NCI-H748 (cell line): ENCODE results near the gene MAPT.
"Not testable (repeated sequence)": the region's sequence is repeated elsewhere in the genome, so short reads cannot be mapped to it uniquely, and the experiment has no call there.

Experiments
- DNase-seq: peaks from one replicate; lab custom pipeline; 2025; ENCODE audit not compliant: unreplicated experiment; lab: John Stamatoyannopoulos, UW

The MAPT gene

DNA sequence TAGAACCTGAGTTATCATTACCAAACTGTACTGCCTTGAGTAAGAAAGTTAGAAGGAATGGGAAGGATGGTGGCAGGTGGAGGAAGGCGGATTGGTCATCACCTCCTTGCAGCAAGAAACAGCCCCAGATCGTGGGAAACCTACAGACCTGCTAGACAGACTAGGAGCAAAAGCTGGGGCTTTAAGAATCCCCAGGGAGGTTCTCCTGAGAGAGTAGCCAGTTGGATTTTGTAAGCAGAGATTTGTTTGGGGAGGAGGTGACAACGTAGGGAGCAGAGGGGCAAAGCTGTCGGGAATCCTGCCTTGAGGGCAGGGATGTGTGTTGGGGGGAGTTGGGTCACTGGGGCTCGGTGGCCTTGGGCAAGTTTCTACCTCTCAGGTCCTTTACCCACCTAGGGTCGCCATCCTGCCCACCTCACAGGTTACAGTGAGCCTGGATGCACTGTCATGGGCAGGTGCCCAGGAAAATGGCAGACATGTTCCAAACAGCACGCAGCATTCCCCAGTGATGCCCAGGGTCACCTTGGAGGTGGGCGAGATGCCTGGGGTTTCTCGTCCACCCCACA is 55.5 kb downstream of the MAPT start:
- no peak for DNase-seq

DNA sequence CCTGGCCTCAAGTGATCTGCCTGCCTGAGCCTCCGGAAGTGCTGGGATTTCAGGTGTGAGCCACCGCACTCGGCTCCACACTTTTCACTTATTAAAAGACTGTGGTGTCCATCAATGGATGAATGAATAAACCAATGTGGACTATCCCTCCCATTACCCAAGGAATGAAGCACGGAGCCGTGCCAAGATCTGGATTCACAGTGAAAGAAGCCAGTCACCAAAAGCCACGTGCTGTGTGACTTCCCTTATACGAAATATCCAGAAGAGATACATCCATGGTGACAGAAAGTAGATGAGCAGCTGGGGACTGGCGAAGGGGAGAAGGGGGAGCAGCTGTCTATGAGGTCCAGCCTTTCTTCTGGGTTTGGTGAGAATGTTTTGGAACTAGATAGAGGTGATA is 56.5 kb downstream of the MAPT start:
- DNase-seq, result no peak

DNA sequence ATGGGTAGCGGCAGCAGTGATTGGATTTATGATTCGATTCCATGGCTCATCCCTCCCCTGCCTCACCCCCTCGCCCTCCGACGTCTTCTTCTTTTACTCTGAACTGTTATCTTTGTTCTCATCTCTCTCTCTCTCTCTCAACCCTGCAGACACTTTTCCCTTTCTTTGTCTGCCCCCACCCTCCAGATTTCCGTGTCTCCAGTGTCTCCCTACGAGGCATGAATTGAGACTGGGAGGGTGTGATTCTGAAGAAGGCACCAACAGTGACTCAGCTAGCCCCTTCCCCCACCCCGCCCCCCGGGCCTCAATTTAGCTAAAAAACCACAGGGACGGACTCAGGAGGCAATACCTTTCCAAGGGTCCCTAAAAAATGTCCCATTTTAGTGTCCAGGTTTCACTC is 57.0 kb downstream of the MAPT start:
- no peak for DNase-seq

DNA sequence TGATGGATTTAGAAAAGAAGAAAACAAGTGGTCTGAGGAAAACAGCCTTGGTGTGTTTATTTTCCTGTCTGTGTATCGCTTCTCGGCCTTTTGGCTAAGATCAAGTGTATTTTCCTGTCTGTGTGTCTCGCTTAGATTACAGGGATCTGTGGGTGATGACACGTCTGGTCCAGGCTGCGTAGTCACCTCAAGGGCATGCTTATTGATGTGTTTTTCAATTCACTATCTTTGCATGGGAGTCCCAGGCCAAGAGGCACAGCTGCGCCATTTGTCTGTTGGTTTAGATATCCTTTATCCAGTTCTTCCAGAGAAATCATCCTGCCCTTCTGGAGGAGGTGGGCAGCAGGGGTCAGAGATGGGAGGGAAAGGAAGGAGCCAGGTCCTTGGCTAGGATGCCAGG is 57.6 kb downstream of the MAPT start:
- DNase-seq, result no peak

DNA sequence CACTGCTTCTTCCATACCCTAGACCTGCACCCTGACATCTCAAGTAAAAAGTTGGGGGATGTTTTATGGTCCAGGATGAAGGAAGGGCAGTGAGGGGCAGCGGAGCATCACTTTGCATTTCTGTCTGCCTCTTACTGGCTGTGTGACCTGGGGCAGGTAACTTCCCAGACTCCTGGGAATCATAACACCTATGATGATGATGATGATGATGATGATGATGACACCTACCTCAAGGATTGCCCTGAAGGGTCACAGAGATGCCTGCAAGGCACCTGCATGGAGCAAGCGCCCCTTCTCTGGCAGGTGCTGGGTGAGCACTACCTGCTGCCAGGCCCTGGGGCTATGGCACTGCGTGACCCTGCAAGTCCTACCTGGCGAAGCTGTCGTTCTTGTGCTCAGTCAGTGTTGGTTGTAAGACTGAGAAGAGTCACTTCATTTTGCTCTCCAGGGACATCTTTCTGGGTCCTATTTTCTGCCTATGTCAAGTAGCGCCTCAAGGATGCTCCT is 58.5 kb downstream of the MAPT start:
- DNase-seq, result no peak

DNA sequence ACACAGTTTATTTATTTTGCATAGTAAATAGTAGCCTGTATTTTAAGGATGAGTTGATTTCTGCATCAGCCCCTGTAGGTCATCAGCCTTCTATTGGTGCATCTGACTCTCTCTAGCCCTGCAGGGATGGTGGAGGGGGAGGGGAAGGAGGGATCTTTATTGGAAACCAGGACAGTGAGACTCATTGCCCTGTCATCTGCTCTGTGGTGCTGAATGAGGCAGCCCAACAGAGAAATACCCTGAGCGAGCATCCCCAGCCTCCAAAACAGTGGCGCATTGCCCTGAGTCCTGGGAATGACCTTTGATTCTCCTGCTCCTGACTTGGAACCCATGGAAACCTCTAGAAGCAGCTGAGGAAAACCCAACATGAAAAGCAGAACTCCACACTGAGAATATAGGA is 59.2 kb downstream of the MAPT start:
- DNase-seq, result no peak

DNA sequence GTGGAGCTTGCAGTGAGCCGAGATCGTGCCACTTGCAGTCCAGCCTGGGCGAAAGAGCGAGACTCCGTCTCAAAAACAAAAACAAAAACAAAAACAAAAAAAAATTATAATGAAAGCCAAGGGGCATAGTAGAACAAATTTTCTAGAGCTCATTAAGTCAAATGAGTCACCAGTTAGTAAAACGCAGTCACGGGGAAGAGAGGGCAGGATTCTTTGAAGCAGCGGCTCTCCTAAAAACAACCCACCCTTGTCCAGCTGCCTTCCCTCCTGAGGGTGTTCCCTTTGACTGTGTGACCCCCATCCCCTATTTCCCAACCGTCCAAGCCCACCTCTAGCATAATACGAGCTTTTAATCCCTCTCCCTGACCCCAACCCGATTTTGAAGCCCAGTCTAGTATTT is 60.6 kb downstream of the MAPT start:
- no peak for DNase-seq

DNA sequence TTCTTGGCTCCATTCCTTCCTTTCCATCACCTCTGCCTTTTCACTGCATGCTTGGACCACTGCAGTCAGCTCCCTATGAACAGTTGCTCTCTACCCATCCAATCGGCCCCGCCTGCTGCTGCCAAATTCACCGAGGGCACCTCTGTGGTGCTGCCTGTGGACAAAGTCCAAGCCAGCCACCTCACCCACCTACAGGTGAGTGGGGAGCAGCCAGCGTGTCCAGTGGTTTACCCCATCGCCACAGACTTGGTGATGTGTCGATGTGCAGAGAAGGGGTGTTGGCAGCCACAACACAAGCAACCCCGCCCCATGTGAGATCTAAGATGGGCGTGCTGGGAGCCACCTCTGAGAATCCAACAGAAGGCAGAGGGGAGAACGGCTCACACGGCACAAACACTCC is 61.0 kb downstream of the MAPT start:
- no peak for DNase-seq

DNA sequence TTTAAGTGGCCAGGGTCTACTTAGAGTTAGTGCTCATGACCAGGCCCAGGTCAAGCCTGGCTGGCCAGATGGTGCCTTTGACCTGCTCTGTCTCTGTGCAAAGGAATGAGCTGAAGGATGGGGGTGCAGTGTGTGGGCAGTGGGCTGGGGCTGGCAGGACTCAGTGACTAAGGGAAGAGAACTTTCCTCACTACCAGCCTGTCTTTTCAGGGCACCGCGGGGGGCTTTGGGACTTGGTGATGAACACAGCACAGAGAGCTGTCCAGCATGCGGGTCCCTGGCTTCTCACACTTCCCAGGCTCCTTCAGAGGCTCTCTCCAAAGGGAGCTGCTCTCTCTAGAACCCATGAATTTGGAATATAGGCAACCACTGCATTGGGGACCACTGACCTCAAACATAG is 61.7 kb downstream of the MAPT start:
- no peak for DNase-seq

DNA sequence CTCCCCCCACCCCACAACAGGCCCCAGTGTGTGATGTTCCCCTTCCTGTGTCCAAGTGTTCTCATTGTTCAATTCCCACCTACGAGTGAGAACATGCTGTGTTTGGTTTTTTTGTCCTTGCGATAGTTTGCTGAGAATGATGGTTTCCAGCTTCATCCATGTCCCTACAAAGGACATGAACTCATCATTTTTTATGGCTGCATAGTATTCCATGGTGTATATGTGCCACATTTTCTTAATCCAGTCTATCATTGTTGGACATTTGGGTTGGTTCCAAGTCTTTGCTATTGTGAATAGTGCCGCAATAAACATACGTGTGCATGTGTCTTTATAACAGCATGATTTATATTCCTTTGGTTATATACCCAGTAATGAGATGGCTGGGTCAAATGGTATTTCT is 62.4 kb downstream of the MAPT start:
- not testable (repeated sequence) for DNase-seq

DNA sequence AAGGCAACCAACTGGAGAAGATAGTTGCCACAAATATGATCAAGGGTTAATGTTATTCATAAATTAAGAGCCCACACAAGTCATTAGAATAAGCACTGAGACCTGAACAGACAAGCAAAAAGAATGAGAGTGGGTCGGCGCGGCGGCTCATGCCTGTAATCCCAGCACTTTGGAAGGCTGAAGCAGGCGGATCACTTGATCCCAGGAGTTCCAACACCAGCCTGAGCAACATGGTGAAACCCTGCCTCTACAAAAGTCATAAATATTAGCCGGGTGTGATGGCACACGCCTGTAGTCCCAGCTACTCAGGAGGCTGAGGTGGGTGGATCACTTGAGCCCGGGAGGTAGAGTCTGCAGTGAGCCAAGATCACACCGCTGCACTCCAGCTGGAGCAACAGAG is 64.0 kb downstream of the MAPT start:
- DNase-seq, result no peak

DNA sequence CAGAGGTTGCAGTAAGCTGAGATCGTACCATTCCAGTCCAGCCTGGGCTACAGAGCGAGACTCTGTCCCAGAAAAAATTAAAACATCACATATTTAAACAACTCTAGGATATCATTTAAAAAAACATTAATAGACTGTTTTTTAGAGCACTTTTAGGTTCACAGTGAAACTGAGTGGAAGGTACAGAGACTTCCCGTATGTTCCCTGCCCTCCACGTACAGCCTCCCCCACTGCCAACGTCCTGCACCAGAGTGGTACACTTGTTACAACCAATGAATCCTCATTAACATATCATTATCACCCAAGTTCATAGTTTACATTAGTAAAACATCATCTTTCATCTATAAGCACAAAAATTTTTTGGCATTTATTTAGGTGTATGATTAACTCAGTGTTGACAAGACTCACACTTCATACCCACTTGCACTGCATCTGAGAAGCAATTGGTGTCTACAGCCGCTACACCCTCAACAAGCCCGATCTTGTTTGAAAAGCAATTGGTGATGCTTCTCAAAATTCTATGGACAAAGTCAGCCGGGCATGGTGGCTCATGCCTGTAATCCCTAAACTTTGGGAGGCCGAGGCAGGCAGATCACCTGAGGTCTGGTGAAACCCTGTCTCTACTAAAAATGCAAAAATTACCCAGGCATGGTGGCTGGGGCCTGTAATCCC is 64.8 kb downstream of the MAPT start:
- no peak for DNase-seq

DNA sequence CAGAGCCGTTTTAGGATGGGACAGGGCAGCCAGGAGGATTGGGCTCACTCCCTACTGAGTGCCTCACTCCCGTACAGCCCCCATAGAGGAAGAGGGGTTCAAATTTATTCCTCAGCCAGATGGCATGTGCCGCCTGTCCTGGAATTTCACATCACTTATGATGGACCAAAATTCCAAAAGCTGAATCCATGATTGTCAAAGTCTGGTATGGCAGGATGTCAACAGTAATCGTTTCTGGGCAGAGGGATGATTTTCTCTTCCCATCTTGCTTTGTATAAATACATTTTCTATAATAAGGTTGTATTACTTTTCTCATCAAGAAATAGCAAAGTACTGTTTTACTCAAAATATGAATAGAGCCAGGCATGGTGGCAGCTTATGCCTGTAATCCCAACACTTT is 66.0 kb downstream of the MAPT start:
- DNase-seq, result no peak

DNA sequence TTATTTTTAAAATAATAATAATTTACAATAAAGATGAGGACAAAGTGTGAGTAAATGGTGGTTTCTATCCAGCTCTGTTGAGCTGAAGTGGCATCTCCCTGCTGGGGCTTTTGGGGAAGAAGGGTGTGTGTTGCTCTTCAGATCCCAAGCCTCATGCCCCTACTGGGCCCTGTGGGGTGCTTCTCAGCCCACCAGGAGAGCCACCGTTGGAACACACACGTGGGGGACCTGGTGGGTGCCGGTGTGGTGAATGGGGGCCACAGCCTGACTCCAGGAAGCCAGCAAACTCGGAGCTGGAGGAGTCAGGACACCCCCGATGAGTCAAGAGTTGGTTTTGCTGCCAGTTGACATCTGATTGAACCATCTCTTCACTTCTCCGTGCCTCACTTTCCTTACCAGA is 66.9 kb downstream of the MAPT start:
- no peak for DNase-seq

DNA sequence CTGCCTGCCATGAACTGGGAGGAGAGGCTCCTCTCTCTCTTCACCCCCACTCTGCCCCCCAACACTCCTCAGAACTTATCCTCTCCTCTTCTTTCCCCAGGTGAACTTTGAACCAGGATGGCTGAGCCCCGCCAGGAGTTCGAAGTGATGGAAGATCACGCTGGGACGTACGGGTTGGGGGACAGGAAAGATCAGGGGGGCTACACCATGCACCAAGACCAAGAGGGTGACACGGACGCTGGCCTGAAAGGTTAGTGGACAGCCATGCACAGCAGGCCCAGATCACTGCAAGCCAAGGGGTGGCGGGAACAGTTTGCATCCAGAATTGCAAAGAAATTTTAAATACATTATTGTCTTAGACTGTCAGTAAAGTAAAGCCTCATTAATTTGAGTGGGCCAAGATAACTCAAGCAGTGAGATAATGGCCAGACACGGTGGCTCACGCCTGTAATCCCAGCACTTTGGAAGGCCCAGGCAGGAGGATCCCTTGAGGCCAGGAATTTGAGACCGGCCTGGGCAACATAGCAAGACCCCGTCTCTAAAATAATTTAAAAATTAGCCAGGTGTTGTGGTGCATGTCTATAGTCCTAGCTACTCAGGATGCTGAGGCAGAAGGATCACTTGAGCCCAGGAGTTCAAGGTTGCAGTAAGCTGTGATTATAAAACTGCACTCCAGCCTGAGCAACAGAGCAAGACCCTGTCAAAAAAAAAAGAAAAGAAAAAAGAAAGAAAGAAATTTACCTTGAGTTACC is 68.0 kb downstream of the MAPT start:
- DNase-seq, result no peak

DNA sequence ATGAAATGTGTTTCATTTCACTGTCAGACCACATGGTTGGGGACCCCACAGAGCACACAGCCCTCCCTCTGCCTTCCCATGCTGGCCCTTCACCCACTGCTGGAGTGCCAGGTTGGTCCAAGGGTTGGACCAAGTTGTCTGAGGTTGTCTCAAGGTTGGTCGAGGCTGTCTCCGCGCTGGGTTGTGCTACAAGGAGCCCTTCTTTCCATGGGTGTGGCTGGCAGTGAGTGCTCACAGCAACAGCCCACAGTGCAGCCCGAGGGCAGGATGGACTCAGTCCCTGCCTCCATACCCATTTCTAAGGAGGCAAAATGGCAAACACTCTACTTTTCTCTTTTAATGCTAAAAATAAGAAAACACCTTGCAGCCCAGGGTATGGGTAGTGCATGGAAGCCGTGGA is 68.9 kb downstream of the MAPT start:
- no peak for DNase-seq

DNA sequence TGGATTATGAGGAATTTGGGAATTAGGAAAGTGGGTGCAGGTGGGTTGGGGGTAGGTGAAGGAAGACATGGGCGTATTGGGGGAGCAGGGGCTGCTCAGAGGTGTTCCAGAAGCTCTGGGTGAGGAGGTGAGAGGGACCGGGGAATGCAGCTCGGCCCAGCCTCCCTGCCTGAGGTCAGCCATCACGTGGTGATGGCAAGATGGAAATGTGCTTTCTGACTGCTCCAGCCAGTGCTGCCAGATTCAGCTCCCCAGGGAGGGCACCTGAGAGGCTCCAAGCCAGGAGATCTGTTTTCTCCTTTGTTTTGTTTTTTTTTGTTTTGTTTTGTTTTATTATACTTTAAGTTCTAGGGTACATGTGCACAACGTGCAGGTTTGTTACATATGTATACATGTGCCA is 69.5 kb downstream of the MAPT start:
- DNase-seq, result no peak

DNA sequence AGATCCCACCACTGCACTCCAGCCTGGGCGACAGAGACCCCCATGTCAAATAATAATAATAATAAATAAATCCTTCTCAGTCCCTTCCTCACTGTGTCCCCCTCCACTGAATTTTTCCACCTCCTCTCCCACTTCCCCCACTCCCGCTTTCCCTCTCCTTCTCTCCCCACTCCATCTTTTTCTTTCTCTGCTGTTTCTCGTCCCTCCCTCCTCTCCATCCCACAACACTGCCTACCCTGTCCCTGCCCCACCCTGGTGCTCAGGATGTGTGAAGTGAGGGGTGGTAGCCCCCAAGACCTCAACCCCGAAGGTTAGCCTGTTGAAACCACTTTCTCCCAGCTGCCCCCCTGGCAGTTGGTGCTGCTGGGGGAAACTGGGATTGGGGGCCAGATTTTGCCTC is 70.3 kb downstream of the MAPT start:
- DNase-seq, result no peak

DNA sequence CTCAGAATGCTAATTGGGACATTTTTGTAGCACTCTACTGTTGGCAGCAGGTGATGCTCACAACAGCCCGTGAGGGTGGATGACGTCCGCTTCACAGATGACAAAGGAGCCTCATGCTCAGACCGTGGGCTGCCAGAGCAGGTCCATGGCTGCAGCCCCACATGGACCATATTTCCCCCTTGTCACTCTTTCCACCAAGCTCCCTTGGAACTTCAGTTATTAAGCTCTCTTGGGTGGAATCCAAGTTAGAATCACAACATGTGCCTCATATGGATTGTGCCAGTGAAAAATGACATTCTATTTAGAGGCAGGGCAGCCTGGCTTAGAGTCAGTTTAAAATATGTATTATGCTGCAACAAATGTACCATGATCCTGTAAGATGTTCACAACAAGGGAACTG is 71.5 kb downstream of the MAPT start:
- DNase-seq, result no peak

DNA sequence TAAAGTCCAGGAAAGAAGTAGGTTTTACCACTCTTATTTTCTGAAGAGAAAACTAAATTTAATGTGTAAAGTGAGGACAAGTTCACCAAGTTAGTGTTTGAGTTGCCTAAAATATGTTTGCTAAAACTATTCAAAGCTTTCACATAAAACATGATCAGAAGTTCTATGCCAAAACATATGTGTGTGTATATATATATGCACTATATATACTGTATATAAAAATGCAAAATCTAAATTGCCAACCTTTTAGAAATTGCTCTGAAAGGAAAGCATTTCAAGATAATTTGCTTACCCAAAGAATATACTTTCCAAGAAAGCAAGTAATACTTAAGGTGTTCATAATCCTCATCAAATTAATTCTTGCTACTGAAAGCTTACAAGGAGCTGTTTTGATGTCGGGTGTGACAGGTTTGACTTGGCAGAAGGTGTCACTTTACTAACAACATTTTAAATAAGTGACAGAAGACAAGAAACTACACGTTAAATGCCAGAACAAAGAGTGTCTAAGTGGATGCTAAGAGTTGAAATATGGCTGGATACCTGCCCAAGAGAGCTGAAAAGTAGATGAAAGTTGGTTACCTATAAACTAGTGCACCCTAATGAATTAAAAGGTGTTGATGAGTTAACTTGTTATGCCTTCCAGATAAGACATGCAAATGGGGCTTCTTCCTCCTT is 72.4 kb downstream of the MAPT start:
- DNase-seq, result no peak

DNA sequence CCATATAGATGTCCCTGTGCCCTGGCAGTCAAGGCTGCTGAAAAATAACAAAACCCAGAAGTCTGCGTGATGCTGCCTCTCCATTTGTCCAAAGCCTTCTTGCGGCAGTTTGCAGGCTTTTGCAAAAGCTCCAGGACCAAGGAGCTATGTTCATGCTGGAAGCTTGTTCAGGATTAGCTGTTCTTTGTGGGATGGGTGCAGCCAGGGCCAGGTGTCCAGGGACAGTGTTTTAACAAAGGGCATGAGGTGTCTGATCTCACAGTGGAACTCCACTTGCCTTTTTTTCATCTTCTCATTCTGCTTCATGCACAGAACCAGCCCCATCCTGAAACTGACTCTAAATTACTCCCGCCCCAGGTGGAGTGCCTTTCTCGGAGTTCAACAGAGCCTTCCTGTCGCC is 73.0 kb downstream of the MAPT start:
- DNase-seq, result no peak

DNA sequence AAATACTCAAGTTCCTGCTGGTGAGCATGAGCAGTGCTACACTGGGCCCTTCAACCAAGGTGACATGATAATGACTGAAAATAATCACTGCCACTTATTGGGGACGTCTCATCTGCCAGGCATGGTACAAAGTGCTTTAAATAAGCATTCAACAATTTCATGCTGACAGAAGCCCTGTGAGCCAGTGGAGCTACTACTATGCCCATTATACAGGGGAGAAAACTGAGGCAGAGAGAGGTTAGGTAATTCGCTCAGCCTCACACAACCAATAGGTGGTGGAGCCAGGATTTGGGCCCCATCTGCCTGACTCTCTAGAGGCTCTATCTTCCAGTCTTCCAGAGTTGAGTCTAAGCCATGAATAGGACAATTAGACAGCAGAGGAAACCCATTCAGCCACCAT is 74.4 kb downstream of the MAPT start:
- no peak for DNase-seq
